Cerebellar nuclear complex (tissue), 1 donor: ENCODE data around the gene NGFR.
"Not testable (repeated sequence)": the region's sequence is repeated elsewhere in the genome, so short reads cannot be mapped to it uniquely, and the experiment has no call there.

Experiments used
- DNase-seq, 2 experiments: peaks; one replicate each; lab custom pipeline; 2025; lab: John Stamatoyannopoulos, UW

Gene NGFR

DNA sequence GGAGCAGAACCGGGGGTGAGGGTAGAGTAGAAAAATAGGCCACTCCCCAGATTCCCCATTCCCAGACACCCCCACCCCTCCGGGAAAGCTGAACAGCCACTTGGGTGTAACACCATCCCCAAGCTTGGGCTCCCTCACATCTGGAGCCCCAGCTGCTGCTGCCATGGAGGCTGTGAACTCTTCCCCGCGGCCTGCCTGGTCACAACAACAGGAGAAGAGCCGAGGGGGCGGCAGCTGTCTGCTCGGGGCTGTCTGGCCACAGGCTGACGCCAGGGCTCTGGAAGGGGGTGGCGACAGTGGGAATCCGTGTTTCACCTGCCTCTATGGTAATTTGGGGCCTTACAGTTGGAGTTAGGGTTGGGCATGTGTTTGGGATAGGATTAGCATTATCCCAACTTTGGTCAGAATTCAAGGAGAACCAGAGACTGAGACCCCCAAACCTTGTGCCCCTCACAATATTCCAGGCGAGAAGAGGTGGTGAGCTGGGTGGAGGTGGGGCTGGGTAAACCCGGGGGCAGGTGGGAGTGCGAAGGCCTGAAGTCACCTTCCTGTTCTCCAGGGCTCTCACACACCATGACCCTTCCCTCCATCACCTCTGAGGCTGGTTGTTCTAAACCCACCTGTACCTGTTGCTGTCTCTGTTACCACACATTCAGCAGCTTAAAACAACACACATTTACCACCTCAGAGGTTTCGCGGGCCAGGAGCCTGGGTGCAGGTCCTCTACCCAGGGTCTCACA lies 50.9 kb downstream of the NGFR start:
- no peak for DNase-seq

- no peak for DNase-seq
Measured at GRCh38 chr17:49546546-49547535, 51.7 kb downstream of the NGFR start.

DNA sequence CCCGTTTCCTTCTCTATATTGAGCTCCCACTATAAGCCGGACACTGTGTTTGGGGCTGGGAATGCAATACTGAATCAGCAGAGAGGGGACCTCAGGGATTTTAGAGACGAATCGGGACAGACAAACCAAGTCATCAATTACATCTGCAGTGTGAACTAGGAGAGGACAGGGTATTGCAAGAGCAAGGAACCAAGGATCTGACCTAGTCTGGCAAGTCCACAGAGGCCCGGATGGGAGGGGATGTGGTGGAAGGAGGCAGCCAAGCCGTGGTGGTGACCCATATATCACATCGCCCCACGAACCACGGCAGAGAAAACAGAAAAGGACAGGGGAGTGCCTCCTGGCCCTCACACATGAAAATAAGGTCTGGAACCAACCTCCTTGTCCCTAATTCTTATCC lies 52.5 kb downstream of the NGFR start:
- DNase-seq, result no peak

- no peak for DNase-seq
Measured at GRCh38 chr17:49548051-49548505, 53.0 kb downstream of the NGFR start.

- no peak for DNase-seq
Measured at GRCh38 chr17:49548506-49549310, 53.6 kb downstream of the NGFR start.

DNA sequence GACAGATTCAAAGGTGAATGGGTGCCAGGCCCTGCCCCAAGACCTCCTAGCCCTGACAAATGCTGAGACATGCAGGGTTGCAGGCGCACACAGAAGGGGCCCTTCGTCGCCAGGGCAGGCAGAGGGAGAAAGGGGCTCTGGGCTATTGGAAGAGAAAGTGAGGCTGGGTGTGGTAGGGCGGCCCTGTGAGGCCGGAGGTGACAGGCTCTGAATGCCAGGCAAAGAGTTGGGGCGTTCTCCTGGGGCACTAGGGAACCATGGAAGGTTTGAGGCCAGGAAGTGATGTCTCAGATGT lies 54.2 kb downstream of the NGFR start:
- DNase-seq, result no peak

DNA sequence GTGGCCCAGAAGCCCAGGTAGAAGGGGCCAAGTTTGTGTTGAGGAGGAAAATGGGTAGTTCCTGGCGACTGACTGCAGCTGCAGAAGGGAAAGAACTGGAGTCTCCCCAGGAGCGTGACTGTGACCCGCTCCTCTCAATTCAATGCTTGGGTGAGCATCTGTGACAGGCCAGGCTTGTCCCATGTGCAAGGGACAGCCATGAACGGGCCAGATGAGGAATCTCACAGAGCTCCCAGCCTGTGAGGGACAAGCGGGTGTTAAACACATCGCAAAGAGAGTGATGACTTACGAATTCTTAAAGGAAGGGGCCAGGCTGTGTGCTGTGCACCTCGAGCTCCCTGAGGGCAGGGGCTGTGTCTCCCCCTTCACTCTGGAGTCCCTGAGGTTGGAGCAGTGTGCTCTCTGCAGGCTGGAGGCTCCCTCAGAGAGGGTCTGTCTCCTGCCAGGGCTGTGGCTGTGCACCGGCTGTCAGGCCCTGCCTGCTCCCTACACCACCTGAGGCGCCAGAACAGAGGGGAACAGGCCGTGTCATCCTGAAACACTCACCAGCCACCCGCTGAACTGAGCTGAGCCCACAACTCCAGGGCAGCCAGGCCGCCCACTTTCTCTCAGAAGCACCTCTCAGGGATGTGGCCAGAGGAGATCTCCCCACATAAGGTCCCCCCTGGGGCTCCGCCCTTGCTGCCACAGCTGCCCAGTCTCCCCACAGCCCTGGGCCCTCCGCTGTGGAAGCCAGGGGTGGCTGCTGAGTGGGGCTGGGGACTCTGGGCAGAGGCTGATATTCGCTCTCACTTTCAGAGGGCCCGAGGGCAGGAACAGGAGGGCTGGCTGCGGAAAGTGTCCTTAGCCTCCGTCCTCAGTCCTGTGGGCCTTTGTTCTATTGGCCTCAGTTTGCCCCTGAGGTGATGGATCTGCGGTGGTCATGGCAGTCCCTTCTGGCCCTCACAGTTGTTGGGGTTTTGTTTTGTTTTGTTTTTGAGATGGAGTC lies 54.9 kb downstream of the NGFR start:
- no peak for DNase-seq

DNA sequence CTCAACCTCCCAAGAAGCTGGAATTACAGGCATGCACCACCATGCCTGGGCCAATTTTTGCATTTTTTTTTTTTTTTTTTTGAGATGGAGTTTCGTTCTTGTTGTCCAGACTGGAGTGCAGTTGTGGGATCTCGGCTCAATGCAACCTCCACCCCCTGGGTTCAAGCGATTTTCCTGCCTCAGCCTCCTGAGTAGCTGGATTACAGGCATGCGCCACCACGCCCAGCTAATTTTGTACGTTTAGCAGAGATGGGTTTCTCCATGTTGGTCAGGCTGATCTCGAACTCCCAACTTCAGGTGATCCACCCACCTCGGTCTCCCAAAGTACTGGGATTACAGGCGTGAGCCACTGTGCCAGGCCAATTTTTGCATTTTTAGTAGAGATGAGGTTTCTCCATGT lies 55.7 kb downstream of the NGFR start:
- not testable (repeated sequence) for DNase-seq

- no peak for DNase-seq
Measured at GRCh38 chr17:49551221-49552069, 56.4 kb downstream of the NGFR start.

- DNase-seq, result no peak
Measured at GRCh38 chr17:49552070-49552751, 57.1 kb downstream of the NGFR start.

DNA sequence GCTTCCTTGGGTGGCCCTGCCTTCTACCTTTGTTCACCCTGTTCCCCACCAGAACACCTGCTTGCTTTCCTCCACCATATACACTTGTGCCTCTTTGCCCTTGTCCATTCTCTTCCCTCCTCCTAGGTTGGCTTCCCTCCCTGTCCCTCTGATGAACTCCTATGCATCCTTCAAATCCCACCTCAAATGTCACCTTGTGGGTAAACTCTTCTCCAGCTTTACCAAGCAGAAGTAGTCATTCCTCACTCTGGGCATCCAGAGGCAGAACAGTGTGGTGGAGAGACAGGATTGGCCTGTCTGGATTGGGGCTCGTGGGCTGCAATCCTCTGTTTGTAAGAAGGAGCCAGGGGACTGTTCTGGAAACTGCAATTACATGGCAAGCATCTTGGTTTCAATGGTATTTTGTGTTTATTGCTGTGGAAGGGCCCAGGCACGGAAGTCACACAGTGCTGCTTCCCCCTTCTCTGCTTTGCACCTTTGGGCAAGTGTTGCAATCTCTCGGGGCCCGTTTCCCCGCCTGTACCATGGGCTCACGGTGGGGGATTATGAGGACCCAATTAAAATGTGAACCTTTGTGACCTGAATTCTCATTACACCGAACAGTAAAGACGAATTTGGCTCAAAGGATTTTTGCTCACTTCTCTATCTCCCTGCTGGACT lies 58.7 kb downstream of the NGFR start:
- DNase-seq, result no peak

DNA sequence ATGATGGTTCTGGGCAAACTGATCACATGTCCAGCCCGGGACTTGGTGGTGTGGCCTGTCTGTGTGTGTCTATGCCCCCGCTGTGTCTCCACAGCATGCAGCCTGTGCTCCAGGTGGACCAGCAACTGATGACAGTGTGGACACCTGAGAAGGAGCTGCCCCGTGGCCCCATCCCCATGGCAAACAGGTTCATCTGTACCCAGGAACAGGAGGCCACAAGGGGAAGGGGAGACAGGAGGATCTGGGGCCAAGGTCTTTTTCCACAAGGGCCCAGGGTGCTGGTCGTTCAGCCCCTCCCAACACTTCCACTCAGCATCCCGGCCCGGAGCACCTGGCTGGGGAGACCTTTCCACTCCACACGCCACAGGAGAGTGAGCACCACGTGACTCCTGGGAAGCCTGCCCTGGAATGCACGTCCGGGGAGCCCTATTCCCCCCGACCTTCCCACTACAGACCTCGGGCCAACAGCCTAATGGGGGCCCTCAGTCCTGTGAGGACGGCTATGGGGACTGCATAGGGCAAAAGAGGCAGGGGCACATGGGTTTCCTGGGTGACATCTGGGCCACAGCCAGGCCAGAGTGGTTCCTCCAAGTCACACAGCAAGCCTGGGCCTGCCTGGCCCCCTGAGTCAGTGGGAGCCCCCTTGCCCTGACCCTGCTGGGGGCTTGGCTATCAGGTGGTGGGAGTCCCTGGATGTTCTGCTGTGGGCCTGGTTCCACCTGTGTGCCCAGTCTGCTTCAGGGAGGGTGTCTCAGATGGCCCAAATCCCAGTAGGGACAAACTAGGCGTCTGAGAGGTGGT lies 59.8 kb downstream of the NGFR start:
- no peak for DNase-seq

GRCh38 chr17:49555495-49556222 lies 60.6 kb downstream of the NGFR start:
- no peak for DNase-seq

DNA sequence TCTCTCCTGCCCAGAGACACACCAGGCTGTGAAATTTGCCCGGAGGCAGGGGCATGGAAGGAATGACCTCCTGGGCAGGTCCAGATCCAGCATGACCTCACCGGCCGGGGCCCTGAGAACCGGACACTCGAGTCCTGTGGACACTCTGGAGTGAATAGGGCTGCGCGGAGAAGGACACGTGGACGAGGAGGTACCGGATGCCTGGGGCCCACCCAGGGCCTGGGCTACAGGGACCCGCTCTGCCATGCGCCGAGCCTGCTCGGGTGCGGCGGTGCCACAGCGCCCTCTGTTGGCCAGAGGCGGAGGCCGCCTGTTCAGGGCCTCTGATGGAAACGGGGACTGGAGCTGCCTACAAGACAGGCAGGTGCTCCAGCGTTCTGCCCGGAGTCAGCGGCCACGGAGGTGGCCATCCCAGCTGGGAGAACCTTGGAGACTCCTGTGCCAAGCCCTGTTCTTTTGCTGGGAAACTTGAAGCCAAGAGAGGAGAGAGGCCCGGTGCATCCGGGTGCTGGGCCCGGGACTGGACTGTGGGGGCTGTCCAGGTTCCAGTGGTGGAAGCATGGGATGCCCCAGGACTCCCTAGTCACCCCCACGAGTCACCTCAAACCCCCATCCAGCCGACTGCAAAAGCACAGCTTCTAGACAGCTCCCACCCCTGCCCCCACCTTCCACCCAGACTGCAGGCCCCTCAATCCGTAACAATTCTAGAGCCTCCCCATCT lies 61.3 kb downstream of the NGFR start:
- peak in 1 of 2 experiments; percentile 25 for DNase-seq

GRCh38 chr17:49557312-49558024 lies 62.4 kb downstream of the NGFR start:
- peak in 1 of 2 experiments; percentile 33 for DNase-seq
